HG03025 (cell line): Measurements from ENCODE around the gene PNPLA7.
"Not testable (repeated sequence)": the region's sequence is repeated elsewhere in the genome, so short reads cannot be mapped to it uniquely, and the experiment has no call there.

Experiments used
- ATAC-seq: cut with Tn5 transposase; IDR thresholded peaks from one replicate; pipeline ENCODE4 v1.9.1; 2021; ENCODE audit warnings: mild to moderate bottlenecking, moderate library complexity; ENCODE audit not compliant: unreplicated experiment, low FRiP score

PNPLA7 gene

DNA sequence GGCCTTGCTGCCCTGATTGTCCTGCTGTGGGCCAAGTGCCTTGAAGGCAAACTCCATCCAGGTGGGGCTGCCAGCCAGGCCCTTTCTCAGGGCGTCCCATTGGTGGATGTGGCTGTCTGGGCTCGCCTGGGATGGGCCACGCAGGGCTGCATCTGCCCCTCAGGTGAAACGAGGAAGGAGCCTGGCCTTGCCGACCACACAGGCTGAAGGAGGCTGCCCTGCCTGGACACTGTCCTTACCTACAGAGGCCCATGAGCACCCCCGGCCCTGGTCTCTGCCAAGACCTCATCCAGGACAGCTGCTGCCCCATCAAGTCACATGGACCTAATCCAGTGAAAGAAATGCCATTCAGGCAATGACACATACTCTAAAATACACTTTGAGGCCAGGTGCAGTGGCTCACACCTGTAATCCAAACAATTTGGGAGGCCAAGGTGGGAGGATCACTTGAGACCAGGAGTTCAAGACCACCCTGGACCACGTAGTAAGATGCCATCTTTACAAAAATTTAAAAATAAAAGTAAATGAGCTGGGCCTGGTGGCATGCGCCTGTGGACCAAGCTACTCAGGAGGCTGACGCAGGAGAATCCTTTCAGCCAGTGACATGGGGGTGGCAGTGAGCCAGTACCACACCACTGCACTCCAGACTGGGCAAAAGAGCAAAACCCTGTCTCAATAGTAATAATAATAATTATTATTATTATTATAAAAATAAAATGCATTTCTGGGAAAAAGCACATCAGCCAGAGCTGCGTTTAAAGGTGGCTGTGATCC is 33.9 kb downstream of the PNPLA7 start:
- ATAC-seq = no peak

DNA sequence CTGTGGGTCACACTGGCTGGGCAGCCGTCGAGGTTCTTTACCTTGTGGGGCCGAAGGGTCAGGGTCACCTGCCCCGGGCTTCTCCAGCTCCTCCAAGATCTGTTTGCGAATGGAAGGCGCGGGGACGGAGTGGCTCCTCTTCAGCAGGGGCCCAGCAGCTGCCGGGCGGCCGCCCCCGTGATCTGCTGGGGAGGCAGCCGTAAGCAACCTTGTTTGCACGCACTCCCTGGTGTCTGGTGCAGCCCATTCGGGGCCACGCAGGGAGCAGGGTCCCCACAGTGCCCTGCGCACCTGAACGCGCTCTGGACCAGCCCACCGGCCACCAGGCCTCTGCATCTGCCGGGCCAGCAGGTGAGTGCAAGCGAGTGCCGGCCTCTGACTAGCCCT is 34.9 kb downstream of the PNPLA7 start:
- no peak for ATAC-seq

GRCh38 chr9:137514691-137515337 is 35.4 kb downstream of the PNPLA7 start:
- ATAC-seq = no peak

DNA sequence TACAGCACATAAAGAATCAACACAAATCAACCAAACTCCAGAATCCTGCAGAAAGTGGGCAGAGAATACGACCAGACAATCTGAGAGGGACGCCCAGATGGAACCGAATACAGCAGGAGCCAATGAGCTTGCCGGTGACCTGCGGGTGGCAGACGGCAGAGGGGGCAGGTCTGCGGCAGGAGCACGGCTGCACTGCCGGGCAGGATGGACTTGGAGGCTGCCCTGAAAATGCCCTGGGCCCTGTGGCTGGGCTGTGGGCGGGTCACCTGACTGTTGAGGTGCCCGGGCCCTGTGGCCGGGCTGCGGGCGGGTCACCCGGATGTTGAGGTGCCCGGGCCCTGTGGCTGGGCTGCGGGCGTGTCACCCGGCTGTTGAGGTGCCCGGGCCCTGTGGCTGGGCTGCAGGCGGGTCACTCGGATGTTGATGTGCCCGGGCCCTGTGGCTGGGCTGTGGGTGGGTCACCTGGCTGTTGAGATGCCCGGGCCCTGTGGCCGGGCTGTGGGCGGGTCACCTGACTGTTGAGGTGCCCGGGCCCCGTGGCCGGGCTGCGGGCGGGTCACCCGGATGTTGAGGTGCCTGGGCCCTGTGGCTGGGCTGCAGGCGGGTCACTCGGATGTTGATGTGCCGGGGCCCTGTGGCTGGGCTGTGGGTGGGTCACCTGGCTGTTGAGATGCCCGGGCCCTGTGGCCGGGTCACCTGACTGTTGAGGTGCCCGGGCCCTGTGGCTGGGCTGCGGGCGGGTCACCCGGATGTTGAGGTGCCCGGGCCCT is 36.2 kb downstream of the PNPLA7 start:
- ATAC-seq = not testable (repeated sequence)

- ATAC-seq = not testable (repeated sequence)
These were observed 37.1 kb downstream of the PNPLA7 start for GRCh38 chr9:137513136-137513535.

- ATAC-seq = no peak
These were observed 38.3 kb downstream of the PNPLA7 start for GRCh38 chr9:137511758-137512463.

DNA sequence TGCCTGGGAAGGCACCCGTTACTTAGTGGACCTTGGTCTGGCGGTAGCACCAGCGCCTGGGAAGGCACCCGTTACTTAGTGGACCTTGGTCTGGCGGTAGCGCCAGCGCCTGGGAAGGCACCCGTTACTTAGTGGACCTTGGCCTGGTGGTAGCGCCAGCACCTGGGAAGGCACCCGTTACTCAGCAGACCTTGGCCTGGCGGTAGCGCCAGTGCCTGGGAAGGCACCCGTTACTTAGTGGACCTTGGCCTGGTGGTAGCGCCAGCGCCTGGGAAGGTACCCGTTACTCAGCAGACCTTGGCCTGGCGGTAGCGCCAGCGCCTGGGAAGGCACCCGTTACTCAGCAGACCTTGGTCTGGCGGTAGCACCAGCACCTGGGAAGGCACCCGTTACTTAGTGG is 39.1 kb downstream of the PNPLA7 start:
- ATAC-seq = not testable (repeated sequence)

DNA sequence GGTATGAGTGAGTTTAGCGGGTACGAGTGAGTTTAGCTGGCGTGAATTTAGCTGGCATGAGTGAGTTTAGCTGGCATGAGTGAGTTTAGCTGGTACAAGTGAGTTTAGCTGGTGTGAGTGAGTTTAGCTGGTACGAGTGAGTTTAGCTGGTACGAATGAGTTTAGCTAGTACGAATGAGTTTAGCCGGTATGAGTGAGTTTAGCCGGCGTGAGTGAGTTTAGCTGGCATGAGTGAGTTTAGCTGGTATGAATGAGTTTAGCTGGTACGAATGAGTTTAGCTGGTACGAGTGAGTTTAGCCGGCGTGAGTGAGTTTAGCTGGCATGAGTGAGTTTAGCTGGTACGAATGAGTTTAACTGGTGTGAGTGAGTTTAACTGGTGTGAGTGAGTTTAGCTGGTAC is 41.0 kb downstream of the PNPLA7 start:
- no peak for ATAC-seq

GRCh38 chr9:137506702-137507171 is 43.5 kb downstream of the PNPLA7 start:
- no peak for ATAC-seq

DNA sequence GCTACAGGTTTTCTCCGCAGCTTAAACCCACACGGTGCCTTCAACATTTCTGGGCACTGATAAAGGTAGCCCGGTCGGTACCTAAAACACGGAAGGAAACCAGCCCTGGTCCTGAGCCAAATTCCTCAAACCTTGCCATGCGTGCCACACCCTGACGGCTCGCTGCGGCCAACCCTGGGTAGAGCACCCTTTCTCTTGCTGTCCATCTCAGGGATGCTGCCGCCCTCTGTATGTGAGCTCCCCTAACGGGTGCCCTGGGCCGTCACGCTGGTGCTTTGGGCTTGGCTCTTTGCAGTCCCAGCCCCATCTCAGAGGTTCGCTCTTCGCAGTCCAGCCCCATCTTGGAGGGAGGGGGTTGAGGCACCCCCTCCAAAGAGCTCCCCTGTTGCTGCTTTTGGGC is 43.9 kb downstream of the PNPLA7 start:
- no peak for ATAC-seq

- ATAC-seq = no peak
These were observed 44.6 kb downstream of the PNPLA7 start for GRCh38 chr9:137505421-137506140.

DNA sequence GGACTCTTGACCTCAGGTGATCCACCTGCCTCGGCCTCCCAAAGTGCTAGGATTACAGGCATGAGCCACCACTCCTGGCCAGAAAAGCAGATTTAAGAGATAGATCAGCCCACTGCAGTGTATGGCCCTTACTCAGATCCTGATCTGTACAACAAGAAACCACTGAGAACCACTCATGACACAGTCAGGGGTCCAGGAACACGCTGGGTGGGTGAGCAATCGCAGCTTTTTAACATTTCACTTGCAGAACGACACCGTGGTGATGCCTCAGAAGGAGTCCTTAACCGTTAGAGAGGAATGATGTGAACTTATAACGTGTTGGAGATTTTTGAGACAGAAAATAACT is 45.8 kb downstream of the PNPLA7 start:
- ATAC-seq = no peak

DNA sequence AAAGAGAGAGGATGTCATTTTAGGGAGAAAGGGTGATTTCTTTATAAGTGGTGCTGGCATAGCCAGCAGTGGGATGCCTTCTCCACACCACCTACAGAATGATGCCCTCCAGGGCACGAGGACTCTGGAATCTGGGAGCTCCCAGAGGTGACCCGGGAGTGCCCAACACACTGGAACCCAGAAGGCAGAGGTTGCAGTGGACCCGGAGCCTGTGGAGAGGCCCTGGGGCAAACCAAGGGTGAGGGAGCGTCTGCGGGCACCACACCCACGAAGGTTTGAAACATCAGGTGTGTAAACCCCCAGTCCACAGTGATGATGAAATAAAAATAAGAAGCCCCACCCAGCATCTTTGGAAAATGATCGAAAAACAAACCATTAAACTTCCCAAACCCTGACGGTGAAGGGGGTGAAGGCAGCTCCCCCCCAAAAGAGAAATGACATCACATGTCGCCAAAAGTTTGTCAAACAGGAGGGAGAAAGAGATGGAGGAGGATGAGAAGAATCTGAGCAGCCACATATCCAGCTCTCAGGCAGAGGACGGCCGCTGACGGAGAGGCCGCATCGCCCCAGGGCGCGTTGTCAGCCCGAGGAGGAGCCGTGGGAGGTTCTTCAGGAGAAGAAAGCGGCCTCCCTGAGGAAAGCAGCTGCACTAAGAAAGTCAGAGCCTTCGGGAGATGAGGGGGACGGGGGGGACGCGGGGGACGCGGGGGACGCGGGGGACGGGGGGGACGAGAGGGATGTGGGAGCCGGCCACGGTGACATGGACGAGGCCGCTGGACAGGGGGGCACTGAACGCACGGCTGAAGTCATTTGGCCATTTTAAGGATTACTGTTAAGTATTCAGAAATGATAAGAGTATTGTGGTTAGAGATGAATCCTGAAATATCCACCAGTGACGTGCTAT is 47.9 kb downstream of the PNPLA7 start:
- no peak for ATAC-seq

- no peak for ATAC-seq
These were observed 48.7 kb downstream of the PNPLA7 start for GRCh38 chr9:137501457-137501856.

- ATAC-seq = no peak
These were observed 49.4 kb downstream of the PNPLA7 start for GRCh38 chr9:137500666-137501397.

GRCh38 chr9:137499858-137500661 is 50.1 kb downstream of the PNPLA7 start:
- ATAC-seq = no peak

GRCh38 chr9:137499416-137499815 is 50.8 kb downstream of the PNPLA7 start:
- ATAC-seq = no peak

DNA sequence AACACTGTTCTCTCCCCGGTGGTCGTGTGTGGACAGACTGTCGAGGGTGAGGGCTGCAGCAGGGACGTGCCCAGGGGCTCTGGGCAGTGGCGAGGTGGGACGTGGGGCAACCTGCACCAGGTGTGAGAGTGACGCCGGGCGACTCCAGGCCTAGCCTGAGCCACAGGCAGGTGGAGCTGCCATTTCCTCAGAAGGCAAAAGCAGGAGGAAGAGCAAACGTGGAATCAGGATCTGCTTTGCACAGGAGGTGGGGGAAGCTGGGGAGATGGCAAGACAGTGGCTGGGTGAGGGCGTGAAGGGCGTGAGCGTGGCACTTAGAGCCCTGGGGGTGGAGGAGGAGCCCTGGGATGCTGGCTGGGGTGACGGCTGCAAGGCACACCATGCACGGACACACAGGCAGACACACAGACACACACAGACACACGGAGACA is 51.5 kb downstream of the PNPLA7 start:
- ATAC-seq = no peak
